Measurements from ENCODE around the gene GABRG3.

DNA sequence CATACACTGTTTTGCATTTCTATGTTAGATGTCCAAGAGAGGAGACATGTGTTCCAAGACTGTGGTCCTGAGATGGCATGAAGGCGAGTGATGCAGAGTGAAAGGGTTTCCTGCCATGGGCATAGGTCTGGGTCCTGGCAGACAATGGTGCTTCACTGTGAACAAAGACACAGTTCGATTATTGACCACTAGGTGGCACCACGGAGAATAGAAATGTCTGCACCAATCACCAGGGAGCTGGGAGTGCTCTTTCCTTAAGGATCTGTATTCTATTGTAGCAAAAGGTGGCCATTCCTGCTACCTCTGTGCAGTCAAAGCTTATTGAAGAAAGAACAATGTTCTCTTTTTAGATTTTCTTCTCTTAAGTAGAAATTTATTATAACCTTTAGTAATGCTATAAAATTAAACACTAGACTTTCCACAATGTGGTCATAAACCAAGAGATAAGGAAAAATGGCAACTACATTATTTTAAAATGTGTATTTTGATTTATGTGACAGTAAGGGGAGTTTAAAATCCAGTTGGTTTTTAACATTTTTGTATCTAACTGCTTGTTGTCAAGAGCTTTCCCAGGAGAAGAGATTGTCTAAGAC lies 88.7 kb downstream of the GABRG3 start:
- TF ChIP-seq YY1 (IDR thresholded peaks at IDR 0.05; ENCODE audit: borderline replicate concordance in 1 of 3, control insufficient read depth in 1 of 3, extremely low read depth in 1 of 3, insufficient read depth in 3 of 3, insufficient read length in 1 of 3, insufficient replicate concordance in 2 of 3, low read depth in 1 of 3, low read length in 2 of 3): no peak
- TF ChIP-seq RFX5 (IDR thresholded peaks at IDR 0.05; ENCODE audit: low read depth, low read length): no peak
- TF ChIP-seq SAP30 (IDR thresholded peaks at IDR 0.05; ENCODE audit: borderline replicate concordance, insufficient read depth, low read depth, low read length, poor library complexity, severe bottlenecking): no peak
- no peak for TF ChIP-seq ZNF75A (CRISPR knock-in tag; IDR thresholded peaks at IDR 0.05)
- no peak for TF ChIP-seq KLF10 (CRISPR knock-in tag; IDR thresholded peaks at IDR 0.05)
- TF ChIP-seq, protein P1, sequence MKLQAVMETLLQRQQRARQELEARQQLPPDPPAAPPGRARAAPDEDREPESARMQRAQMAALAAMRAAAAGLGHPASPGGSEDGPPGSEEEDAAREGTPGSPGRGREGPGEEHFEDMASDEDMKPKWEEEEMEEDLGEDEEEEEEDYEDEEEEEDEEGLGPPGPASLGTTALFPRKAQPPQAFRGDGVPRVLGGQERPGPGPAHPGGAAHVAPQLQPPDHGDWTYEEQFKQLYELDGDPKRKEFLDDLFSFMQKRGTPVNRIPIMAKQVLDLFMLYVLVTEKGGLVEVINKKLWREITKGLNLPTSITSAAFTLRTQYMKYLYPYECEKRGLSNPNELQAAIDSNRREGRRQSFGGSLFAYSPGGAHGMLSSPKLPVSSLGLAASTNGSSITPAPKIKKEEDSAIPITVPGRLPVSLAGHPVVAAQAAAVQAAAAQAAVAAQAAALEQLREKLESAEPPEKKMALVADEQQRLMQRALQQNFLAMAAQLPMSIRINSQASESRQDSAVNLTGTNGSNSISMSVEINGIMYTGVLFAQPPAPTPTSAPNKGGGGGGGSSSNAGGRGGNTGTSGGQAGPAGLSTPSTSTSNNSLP (IDR thresholded peaks at IDR 0.05; ENCODE audit: borderline replicate concordance, low read depth, low read length): no peak
- TF ChIP-seq POLR2AphosphoS5 (IDR thresholded peaks at IDR 0.05; ENCODE audit: control insufficient read depth, insufficient read depth, low read depth, low read length): no peak
- TF ChIP-seq TOE1 (IDR thresholded peaks at IDR 0.05; ENCODE audit: borderline replicate concordance): no peak
- TF ChIP-seq TOE1 (CRISPR knock-in tag; IDR thresholded peaks at IDR 0.05; ENCODE audit: borderline replicate concordance, low read depth): no peak
- TF ChIP-seq, protein P2, sequence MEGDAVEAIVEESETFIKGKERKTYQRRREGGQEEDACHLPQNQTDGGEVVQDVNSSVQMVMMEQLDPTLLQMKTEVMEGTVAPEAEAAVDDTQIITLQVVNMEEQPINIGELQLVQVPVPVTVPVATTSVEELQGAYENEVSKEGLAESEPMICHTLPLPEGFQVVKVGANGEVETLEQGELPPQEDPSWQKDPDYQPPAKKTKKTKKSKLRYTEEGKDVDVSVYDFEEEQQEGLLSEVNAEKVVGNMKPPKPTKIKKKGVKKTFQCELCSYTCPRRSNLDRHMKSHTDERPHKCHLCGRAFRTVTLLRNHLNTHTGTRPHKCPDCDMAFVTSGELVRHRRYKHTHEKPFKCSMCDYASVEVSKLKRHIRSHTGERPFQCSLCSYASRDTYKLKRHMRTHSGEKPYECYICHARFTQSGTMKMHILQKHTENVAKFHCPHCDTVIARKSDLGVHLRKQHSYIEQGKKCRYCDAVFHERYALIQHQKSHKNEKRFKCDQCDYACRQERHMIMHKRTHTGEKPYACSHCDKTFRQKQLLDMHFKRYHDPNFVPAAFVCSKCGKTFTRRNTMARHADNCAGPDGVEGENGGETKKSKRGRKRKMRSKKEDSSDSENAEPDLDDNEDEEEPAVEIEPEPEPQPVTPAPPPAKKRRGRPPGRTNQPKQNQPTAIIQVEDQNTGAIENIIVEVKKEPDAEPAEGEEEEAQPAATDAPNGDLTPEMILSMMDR (IDR thresholded peaks at IDR 0.05 in 2 of 3, conservative IDR thresholded peaks at IDR 0.05 in 1 of 3; ENCODE audit: insufficient read depth in 2 of 3, low read depth in 1 of 3, low read length in 3 of 3): peak; percentile 64 to 75 (median 71)
- TF ChIP-seq, protein P3, sequence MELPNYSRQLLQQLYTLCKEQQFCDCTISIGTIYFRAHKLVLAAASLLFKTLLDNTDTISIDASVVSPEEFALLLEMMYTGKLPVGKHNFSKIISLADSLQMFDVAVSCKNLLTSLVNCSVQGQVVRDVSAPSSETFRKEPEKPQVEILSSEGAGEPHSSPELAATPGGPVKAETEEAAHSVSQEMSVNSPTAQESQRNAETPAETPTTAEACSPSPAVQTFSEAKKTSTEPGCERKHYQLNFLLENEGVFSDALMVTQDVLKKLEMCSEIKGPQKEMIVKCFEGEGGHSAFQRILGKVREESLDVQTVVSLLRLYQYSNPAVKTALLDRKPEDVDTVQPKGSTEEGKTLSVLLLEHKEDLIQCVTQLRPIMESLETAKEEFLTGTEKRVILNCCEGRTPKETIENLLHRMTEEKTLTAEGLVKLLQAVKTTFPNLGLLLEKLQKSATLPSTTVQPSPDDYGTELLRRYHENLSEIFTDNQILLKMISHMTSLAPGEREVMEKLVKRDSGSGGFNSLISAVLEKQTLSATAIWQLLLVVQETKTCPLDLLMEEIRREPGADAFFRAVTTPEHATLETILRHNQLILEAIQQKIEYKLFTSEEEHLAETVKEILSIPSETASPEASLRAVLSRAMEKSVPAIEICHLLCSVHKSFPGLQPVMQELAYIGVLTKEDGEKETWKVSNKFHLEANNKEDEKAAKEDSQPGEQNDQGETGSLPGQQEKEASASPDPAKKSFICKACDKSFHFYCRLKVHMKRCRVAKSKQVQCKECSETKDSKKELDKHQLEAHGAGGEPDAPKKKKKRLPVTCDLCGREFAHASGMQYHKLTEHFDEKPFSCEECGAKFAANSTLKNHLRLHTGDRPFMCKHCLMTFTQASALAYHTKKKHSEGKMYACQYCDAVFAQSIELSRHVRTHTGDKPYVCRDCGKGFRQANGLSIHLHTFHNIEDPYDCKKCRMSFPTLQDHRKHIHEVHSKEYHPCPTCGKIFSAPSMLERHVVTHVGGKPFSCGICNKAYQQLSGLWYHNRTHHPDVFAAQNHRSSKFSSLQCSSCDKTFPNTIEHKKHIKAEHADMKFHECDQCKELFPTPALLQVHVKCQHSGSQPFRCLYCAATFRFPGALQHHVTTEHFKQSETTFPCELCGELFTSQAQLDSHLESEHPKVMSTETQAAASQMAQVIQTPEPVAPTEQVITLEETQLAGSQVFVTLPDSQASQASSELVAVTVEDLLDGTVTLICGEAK (IDR thresholded peaks at IDR 0.05): no peak
- TF ChIP-seq, protein P3 (CRISPR knock-in tag; IDR thresholded peaks at IDR 0.05): no peak
- no peak for TF ChIP-seq ZNF232 (CRISPR knock-in tag; IDR thresholded peaks at IDR 0.05)
- no peak for TF ChIP-seq HOMEZ (CRISPR knock-in tag; IDR thresholded peaks at IDR 0.05)
- no peak for TF ChIP-seq HMG20B (CRISPR knock-in tag; IDR thresholded peaks at IDR 0.05)

Data from K562 (cell line).